NCI-H1092 treated with DMSO at 0.1 percent for 48 hours (cell line): Measurements from ENCODE around the gene GPAM.
"Not testable (repeated sequence)": the region's sequence is repeated elsewhere in the genome, so short reads cannot be mapped to it uniquely, and the experiment has no call there.

Experiments used
- DNase-seq: peaks from one replicate; lab custom pipeline; 2025; lab: John Stamatoyannopoulos, UW

The GPAM gene

DNA sequence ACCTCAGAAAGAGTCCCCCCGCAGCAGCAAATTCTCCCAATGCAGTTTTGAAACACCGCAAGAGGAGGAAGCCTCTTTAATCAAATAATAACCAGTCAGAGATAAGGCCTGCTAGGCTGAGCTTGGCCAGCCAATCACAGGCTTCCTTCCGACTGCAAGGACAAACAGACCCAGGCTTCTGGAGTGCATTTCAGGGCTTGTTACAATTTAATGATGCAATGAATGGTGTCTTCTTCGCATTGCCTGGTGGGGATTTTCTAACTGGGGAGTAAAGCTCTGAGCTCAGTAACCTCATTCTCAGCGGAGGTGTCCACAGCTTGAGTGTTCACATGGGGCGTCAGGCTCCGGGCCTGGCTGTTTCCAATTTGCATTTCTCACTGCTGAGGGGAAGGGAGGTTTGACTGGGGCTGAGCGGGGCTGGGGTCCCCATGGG, 31.8 kb upstream of the GPAM start:
- no peak for DNase-seq

DNA sequence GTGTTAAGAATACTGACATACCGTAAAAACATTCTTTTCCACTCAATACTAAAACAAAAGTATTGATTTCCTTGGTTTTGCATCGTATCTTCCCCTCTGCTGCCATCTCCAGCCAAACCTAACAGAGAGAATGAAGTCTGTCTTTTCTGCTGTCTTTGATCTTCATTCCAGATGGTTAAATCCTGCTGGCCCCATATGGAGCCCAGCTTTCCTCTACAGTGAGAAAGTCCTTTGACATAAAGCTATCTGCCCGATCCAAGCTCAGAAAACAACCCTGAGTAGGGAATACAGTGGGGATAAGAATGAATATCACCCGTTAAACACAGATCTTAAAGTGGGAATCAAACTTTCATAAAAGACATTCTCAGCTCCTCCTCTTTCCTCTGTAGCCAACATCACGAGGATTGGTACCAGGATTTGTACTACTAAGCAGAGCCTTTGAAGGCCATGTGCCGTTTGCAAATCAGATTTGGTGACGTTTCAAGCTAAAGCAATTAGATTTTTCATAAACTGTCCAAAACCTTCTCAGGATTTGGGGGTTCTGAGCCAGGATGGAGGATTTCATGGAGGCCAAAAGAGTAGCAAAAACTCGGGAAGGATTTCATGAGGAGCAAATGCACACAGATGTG, 30.8 kb upstream of the GPAM start:
- no peak for DNase-seq

DNA sequence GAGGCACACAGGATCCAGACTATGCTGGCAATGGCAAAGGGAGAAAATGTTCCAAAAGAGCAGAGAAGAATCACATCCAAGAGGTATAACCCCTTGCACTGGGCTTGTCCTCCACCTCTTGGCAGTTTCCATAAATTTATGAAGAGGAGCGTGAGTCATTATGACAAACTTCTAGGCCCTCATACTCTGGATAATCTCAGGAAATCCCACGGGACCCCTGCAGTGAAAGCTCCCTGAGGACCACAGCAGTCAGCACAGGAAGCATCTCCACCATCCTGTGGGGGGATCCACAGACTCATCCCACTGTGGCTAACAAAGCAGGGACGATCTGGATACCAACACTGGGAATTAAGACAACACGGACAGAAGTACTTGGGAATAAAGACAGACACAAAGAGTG, 30.3 kb upstream of the GPAM start:
- no peak for DNase-seq

DNA sequence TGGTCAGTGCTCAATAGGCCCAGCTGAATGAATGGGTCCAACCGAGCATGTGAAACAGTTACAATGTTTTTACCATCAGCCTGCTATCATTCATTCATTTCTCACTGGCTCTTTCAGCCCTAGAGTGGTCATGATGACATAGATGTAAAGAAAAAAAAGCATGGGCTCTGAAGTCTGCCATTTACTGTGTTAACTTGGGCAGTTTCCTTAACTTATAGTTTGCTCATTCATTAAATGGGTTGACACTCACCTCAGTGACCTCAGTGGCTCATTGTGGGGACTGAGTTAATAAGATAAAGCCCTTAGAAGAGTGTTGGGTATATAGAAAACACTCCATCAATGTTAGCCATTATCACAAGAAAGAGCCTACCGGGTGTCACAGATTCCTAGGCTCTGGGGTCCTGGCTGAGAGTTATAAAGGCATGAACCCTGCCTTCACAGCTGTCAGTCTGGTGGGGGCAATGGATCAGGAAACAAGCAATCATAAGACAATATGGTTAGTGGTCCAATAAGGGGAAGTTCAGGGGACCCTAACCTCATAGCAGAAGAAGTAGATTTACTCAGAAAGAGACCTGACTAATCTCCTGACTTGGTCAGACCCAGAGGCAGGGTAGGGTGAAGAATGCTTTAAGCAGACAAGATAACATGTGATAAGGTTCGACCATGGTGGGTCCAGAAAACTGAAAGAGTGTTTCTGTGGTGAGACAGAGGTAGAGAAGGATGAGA, 29.7 kb upstream of the GPAM start:
- DNase-seq, result no peak

DNA sequence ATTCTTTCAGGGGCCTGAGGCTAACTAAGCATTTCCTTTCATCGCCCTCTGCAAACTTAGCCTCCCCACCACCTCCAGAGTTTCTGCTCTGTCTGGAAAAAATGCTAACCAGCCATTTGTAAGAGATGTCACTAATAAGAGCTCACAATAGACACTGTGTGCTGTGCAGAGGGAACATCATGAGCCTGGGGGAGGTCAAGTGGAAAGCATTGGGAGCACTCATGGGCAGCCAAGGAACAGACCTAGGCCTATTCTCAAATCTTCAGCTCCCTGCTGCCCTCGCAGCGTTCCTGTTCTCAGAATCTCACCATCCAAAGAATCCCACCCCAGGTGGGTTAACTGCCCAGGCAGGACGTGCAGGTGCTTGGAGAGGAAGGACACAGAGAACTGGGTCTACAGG, 27.1 kb upstream of the GPAM start:
- no peak for DNase-seq

DNA sequence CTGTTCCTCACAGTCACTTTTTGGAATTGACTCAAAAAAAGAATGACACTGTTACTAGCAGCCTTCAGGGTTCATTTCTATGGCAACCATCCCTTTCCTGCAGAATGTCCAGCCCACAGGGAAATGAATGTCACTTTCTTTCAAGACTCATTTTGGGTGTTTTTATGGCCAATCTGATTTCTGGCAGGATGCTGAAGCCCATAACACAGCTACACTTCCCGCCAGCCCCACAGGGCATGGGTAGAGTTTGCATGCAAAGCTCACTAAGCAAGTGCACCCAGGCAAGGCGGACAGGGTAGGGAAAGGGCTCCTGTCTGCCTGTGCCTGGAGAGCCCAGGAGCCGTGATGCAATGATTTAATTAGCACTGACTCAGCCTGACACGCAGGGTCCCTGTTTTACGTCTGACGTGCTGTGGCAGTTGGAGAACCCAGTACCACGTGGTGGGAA, 26.1 kb upstream of the GPAM start:
- no peak for DNase-seq

DNA sequence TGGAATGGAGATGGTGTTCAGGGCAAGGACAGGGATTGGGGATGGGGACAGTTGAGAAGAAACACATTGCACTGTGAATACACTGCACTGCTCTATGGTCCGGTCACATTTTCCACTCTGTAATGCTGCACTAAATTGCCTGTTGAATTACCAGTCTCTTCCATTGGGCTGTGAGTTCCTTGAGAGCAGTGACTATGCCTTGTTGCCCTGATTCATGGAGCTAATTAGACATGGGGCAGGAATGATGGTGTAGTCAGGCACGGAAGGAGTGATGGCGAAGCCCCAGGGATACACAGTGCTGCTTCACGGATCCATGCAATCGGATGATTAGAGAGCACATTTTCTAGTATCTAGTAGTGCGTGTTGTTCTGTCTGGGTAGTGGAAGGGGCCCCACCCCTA, 25.4 kb upstream of the GPAM start:
- DNase-seq, result no peak

DNA sequence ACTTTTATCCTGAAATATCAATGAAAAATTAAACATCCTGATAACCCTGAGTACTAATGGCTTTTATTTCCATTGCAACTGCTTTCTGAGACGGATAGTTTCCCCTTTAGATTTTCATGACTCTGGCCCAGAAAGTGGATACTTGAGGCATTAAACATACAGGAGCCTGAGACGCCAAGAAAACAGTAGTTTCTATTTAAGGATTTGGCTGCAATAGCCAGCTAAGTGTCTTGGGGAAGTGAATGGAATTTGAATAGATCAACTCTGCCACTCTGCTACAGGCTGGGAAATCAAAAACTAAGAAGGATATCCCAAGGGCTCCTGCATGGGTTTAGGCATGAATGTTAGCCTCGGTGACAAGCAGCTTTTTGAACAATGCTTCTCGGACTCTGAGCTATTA, 24.7 kb upstream of the GPAM start:
- DNase-seq, result no peak

DNA sequence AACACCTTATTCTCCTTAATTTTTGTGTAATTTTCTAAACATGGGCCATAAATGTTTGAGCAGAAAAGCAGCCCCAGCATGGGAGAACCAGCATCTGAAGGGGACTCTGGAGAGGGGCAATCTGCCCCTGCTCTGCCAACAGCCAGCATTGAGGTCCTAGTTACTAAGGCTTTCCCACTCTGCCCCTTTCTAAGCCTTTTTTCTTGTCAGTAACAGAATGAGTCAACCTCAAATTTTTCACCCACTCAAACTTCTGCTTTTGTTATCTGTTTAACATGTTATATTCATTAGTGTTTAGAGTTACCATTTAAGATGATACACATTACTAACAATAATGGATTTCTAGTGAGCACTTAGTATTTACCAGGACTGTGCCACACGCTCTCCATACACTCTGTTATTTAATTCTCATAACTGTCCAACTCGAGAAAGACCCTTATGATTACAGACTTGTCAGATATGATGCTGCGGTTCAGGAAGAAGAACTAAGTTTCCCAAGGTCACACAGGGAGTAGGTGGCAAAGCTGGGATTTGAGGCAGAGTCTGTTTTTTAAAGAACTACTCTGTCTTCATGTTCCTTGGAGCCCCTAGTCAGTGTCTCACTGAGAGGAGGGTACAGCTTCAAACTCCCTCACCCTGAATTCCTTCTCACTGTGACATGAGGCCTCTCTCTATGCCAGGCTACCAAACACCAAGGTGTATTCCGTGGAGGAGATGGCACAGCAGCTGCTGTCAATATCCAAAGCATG, 19.9 kb upstream of the GPAM start:
- no peak for DNase-seq

DNA sequence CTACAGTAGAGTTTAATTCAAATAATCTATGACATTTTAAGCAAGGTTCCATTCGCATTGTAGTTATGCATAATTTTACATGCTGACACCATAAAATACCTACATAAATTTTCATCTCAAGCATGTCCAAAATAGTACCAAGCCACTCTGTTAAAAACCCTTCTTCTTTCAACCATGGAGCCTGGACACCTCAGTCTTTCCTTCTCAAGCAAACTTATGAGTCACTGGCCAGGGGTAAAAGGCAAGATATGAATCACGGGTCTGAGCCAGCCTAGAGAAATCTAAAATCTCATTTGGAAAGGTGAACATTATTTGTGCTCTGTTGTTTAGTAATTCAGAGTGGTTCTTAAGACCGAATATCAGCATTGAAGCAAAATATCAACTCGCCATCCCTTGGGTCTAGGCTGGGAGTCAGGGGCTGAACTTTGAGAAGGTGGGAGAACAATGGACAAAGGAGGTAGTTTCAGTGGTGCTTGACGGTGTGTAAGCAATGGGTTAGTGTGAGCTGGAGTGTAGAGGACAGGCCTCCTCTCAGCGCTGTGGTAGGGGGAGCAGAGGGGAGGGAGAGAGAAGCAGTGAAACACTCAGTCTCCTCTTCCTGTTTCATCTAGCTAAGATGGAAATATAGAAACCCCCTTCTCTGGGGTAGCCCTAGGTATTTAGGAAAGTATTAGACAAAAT, 19.1 kb upstream of the GPAM start:
- DNase-seq, result no peak

DNA sequence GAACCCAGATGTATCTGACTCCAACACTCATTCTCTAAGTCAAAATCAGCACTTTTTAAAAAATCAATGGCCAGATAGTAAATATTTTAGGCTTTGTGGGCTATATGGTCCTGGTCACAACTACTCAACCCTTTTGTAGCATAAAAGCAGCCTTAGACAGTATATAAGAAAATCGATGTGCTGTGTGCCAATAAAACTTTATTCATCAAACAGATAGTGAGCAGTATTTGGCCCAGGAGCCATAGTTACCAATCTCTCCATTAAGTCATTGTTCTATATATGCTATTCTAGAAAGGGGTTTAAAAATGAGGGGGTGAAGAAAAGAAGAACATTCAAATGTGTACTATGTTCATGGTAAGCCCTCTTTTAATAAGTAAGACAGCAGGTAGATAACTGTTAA, 18.5 kb upstream of the GPAM start:
- DNase-seq, result no peak

DNA sequence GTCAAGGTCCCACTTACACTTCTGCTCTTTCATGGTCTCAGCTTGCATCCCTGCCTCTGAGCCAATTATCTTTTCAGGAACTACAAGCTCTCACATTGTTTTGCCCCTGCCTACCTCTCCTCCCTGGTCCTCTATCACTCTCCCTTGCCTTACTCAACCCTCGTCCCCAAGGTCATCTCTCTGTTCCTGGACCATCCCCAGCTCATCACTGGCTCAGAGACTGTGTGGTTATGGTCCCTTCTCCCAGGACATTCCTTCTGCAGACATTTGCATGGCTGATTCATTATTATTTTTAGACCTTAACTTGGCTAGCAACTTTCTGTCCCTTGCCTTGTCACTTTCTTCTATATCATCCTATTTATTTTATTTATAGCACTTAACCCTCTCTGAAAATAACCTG, 17.8 kb upstream of the GPAM start:
- no peak for DNase-seq

DNA sequence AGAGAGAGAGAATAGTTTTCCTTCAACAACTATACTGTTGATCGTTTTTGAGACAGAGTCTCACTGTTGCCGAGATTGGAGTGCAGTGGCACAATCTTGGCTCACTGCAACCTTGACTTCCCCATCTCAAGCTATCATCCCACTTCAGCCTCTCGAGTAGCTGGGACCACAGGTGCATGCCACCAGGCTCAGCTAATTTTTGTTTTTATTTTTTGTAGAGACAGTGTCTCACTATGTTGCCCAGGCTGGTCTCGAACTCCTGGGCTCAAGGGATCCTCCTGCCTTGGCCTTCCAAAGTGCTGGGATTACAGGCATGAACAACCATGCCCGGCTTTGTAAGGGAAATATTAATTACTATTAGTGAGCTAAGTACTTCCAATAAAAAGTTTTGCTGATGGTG, 16.7 kb upstream of the GPAM start:
- not testable (repeated sequence) for DNase-seq

DNA sequence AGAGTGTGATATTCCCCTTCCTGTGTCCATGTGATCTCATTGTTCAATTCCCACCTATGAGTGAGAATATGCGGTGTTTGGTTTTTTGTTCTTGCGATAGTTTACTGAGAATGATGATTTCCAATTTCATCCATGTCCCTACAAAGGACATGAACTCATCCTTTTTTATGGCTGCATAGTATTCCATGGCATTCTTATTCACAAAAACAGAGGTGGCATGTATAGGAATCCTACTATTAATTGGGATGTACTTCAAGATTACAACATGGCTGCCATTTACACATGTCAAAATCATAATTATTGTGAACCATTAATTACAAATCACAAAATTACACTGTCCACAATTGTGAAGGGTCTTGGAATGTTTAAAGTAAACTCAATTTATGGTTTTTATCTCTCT, 14.1 kb upstream of the GPAM start:
- not testable (repeated sequence) for DNase-seq

DNA sequence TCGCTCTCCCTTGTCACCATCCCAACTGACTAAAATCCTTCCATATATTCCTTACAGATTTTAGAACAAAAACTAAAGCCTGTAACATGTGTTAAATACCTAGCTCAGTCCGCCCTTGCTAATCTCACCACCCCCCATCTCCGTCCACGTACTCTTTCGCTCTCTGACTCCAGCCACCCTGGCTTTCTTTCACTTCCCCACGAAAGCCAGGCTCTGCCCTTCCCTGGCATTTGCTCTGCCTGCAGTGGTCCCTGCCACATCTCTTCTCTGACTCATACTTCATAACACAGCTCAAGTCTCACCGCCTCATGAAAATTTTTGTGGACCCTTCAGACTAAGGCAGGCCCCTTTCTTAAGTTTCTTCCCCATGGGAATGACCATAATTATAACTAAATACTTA, 11.7 kb upstream of the GPAM start:
- no peak for DNase-seq

DNA sequence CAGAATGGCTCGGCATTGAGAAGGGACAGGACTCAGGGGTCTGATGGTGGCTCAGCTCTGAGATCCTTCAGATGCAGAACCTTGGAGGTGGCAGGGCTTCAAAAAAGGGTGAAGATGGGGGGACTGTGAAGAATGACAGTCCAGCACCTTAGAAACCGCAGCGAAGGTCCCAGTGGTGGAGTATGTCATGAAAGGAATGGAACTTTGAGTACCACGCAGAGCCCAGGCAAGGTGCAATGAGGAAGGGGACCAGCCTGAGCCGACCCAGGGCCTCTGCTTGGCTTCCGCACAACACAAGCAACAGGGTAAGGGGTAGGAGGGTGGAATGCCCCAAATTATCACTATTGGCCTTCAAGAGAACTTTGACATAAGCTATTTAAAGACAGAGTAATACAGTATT, 8.2 kb upstream of the GPAM start:
- no peak for DNase-seq

DNA sequence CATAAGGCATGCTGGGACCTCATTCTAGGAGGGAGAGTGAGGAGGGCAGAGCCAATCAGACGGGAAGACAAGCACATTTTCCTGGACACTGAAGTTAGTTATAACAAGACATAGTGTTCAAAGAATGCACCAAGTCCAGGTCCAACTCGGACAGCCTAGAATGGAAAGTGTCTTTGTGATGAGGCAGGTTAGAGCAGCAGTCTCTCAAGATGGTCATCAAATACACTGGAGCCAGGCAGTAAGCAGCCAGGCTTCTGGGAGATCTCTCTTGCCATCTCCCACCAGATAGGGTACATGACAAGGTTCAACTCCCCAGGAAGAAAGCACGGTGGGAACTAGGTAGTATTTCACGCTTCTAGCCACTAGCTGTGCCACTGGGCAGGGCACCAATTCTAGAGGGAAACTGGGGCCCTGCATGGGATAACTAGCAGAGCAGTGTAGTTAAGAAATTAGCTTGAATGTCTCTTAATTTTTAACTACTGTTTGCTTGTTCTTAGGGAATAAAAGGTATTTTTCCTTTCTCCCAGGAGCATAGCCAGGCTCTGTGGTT, 7.6 kb upstream of the GPAM start:
- DNase-seq, result no peak

DNA sequence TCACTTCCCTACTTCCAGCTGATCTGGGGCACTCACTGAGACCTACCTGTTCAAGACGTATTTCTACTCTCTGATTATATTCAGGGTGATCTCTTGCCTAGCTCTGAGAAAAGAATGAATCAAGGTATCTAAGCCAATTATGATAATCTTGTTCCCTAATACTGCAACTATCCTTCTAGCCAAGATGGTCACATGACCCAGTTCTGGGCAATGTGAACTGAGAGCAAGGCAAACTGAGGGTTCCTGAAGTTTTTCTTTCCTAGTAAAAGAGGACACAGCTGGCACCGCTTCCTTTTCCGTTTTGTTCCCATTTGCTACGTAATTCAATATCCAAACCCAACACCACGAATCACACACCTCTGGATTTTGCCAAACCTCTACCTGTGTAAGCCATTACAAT, 5.9 kb upstream of the GPAM start:
- DNase-seq, result no peak

DNA sequence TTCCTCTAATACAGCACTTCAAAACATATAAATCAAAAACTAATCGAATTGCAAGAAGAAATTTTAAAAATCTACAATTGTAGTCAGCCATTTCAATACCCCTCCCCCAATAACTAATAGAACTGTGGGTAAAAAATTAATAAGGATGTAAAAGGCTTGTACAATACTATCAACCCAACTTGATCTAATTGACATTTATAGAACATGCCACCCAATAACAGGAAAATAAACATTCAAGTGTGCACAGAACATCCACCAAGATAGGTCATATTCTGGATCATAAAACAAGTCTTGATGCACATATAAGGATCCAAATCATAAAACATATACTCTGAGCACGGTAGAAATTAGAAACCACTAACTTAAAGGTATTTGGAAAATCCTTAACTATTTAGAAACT, 4.0 kb upstream of the GPAM start:
- DNase-seq, result no peak

DNA sequence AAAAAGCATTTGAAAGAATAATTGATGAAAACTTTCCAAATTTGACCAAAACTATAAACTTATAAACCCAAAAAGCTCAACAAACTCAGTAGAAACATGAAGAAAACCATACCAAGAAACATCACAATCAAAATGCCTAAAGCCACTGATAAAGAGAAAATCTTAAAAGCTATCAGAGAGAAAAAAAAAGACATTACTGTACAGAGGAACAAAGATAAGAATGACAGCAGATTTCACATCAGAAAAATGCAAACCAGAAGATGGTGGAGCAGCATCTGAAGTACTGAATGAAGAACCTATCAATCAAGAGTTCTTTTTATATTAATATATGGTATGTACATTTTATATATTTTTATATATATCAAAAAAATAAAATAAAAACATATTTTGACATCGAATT, 2.4 kb upstream of the GPAM start:
- no peak for DNase-seq

DNA sequence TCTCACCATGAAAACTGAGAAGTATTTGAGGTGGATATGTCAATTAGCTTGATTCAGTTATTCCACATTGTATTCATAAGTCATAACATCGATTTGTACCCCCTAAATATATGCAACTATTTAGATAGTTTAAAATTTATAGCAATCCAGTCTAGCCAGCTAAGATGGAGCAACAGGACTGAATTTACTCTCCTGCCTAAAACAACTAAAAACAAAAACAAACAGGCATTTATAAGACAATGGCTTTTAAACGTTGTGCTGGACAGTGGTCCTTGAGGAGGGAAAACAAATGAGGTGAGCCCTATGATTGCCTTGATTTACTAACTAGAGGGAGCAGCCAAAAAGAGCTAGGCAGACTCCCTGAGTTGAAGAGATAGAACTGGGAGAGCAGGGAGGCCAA, 814 bp upstream of the GPAM start:
- DNase-seq, result no peak

DNA sequence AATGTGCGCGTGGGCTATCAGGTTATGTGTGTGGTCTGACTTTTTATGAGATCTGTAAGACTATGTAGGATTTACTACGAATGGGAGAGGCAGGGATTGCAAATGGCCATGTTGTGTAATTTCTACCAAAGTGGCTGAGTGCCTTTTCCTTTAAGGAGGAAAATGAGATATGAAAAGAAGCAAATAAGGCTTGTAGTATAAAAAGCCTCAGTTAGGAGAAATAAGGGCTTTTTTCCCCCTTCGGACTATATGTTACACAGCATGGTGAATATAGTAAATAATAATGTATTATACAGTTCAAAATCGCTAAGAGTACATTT, 447 bp upstream of the GPAM start:
- DNase-seq, result no peak
